ENCODE results near the gene ORM1. TPM values are rescaled to one million over a fixed set of nuclear protein-coding genes. Genes with fewer than 3 reads are reported as not detected.
A peak's percentile ranks its signal among the peaks of the same experiment; 100 is the strongest.

The ORM1 gene
- total and polyA plus RNA-seq, 12 donors = 0.13 to 0.70 (median 0.55) TPM; not detected in 7

GRCh38 chr9:114314881-114315722 lies 7.8 kb upstream of the ORM1 start:
- Histone ChIP-seq H3K27ac (no peak overlapping the region), H3K4me3 (no peak overlapping the region), H3K36me3 (peaks cover 0 to 9% (median 0%) of the 10 kb centered on the region in 9 donors), H3K9me3 (peaks cover 0 to 8% (median 0%) of the 10 kb centered on the region in 11 donors), H3K4me1 (peaks cover 0 to 8% (median 0%) of the 10 kb centered on the region in 9 donors), H3K27me3 (peaks cover 0 to 7% (median under 1%) of the 10 kb centered on the region in 7 donors)
- no peak for DNase-seq
- TF ChIP-seq CTCF (IDR thresholded peaks at IDR 0.05) = no peak
- intact Hi-C loops (cut with DNase I) = no loop called here
- WGBS, 2 donors = 82 to 87% methylated on average over 8 of the region's 8 CpGs
- ATAC-seq = peak in 2 of 8 donors; percentile 26 to 63

GRCh38 chr9:114315723-114316363 lies 7.1 kb upstream of the ORM1 start:
- 79 to 88% methylated on average over 8 of the region's 8 CpGs for WGBS, 2 donors
- H3K4me1 ChIP-seq = peaks cover 0 to 8% (median 0%) of the 10 kb centered on the region in 9 donors

GRCh38 chr9:114316605-114317230 lies 6.2 kb upstream of the ORM1 start:
- Histone ChIP-seq H3K4me1 (peaks cover 0 to 8% (median 0%) of the 10 kb centered on the region in 9 donors), H3K4me3 (no peak overlapping the region), H3K36me3 (peaks cover 0 to 3% (median 0%) of the 10 kb centered on the region in 9 donors), H3K9me3 (peaks cover 0 to 8% (median 0%) of the 10 kb centered on the region in 11 donors), H3K27ac (no peak overlapping the region), H3K27me3 (peaks cover 0 to 21% (median 4%) of the 10 kb centered on the region in 7 donors)
- intact Hi-C loops (cut with DNase I) = no loop called here
- ATAC-seq (no peak), DNase-seq (no peak)
- 76 to 81% methylated on average over 10 of the region's 10 CpGs for WGBS, 2 donors
- no peak for TF ChIP-seq CTCF (IDR thresholded peaks at IDR 0.05)

More at GRCh38 chr9:114315723-114316363, 7.1 kb upstream of the ORM1 start:
- TF ChIP-seq CTCF (IDR thresholded peaks at IDR 0.05) = no peak
- no peak overlapping the region for H3K27ac ChIP-seq
- intact Hi-C loops (cut with DNase I) = no loop called here
- H3K36me3 ChIP-seq = peaks cover 0 to 9% (median 0%) of the 10 kb centered on the region in 9 donors
- no peak for DNase-seq
- H3K27me3 ChIP-seq = peaks cover 0 to 14% (median 4%) of the 10 kb centered on the region in 7 donors
- H3K4me3 ChIP-seq = no peak overlapping the region
- H3K9me3 ChIP-seq = peaks cover 0 to 8% (median 0%) of the 10 kb centered on the region in 11 donors
- no peak for ATAC-seq

All from heart right ventricle (tissue), 16 donors.